ENCODE results near the gene HNRNPF. TPM values are rescaled to one million over a fixed set of nuclear protein-coding genes. Genes with fewer than 3 reads are reported as not detected.
A peak's percentile ranks its signal among the peaks of the same experiment; 100 is the strongest.

Gene HNRNPF
- total and polyA plus RNA-seq, 2 of the 8 experiments (the other 6 are each of a cell fraction or from before 2014, with no cell fraction given) = 209 to 389 TPM

- Histone ChIP-seq H3K23ac (ENCODE audit: insufficient read length) (no peak overlapping the region), H3K27ac (ENCODE audit: low read depth, low read length) (no peak overlapping the region), H3K9me3 (ENCODE audit: insufficient read depth in 2 of 2, low read depth in 1 of 2, low read length in 1 of 2) (no peaks in the 10 kb centered on the region), H2AFZ (ENCODE audit: low read length) (no peak overlapping the region), H3K14ac (ENCODE audit: insufficient read length) (no peak overlapping the region), H3K4me3 (ENCODE audit: extremely low read depth in 1 of 4, insufficient read depth in 2 of 4, low read depth in 3 of 4, low read length in 4 of 4) (peak overlapping the region in 1 of 4 experiments; percentile 4; a peak in 1 of 8 replicates), H4K8ac (ENCODE audit: extremely low read depth, insufficient read depth, low read length) (no peak overlapping the region), H2BK15ac (ENCODE audit: low read length) (no peak overlapping the region), H3K4ac (replicated peaks; ENCODE audit: insufficient read length, low read depth, low read length) (no peak overlapping the region), H3K79me2 (ENCODE audit: control insufficient read depth in 1 of 2, insufficient read depth in 2 of 2, low read length in 2 of 2) (peaks cover 59 to 92% of the 10 kb centered on the region in 2 experiments), H3K4me2 (ENCODE audit: insufficient read depth in 1 of 2, low read depth in 2 of 2, low read length in 2 of 2) (peak overlapping the region in 1 of 2 experiments; percentile 86; a peak in 2 of 4 replicates), H3K4me1 (replicated peaks in 1 of 4; ENCODE audit: control insufficient read depth in 3 of 4, insufficient read depth in 4 of 4, low read length in 3 of 4) (peaks cover 5 to 22% (median 16%) of the 10 kb centered on the region in 4 experiments), H4K5ac (ENCODE audit: insufficient read length, low read depth, low read length) (no peak overlapping the region), H3K56ac (replicated peaks; ENCODE audit: insufficient read length, low read depth, low read length) (no peak overlapping the region), H2AK5ac (ENCODE audit: low read depth, low read length) (no peak overlapping the region), H3K27me3 (replicated peaks in 1 of 4; ENCODE audit: control insufficient read depth in 3 of 4, extremely low read depth in 1 of 4, insufficient read depth in 3 of 4, low read length in 3 of 4) (no peaks in the 10 kb centered on the region), H2BK120ac (replicated peaks; ENCODE audit: low read depth, low read length) (no peak overlapping the region), H4K91ac (replicated peaks; ENCODE audit: insufficient read length, low read length) (peak overlapping the region; percentile 7), H3K9ac (replicated peaks in 1 of 4; ENCODE audit: extremely low read depth in 1 of 4, low read depth in 3 of 4, low read length in 3 of 4) (no peak overlapping the region), H4K20me1 (replicated peaks in 1 of 2; ENCODE audit: control insufficient read depth in 1 of 2, insufficient read depth in 2 of 2, low read length in 2 of 2) (peaks cover 17 to 26% of the 10 kb centered on the region in 2 experiments), H3K79me1 (ENCODE audit: low read depth, low read length) (no peaks in the 10 kb centered on the region; the same call in none of the 2 replicates), H2BK20ac (ENCODE audit: low read length) (no peak overlapping the region), H3K18ac (ENCODE audit: extremely low read depth, low read length) (no peak overlapping the region), H2BK5ac (ENCODE audit: low read depth, low read length) (peak overlapping the region; percentile 21; the same call in 1 of the 2 replicates), H3K23me2 (ENCODE audit: low read depth, low read length) (peaks cover 10% of the 10 kb centered on the region), H2BK12ac (ENCODE audit: low read depth, low read length) (peak overlapping the region; percentile 35; the same call in 1 of the 2 replicates), H3K36me3 (ENCODE audit: control insufficient read depth in 2 of 4, insufficient read depth in 4 of 4, low read length in 3 of 4) (peaks cover under 1 to 12% (median 5%) of the 10 kb centered on the region in 4 experiments; a peak in 4 of 8 replicates)
- WGBS, 2 experiments (ENCODE audit: extremely low coverage in 1 of 2, insufficient coverage in 1 of 2, insufficient read length in 1 of 2, insufficient replicate concordance in 2 of 2, low coverage in 1 of 2, low lambda C conversion rate in 2 of 2, missing lambda C conversion rate in 1 of 2) = 97% methylated on average over 5 of the region's 5 CpGs; no CpG with 5 or more reads in 1 of the 2 experiments
- no peak for FAIRE-seq
- ChIA-PET CTCF (ENCODE audit: partially characterized antibody) (interaction anchor here (1.8 to 1.9 kb wide), 2 partner anchors 21 to 107 kb away, joined by 4 to 5 read pairs; no protein-coding TSS in a partner anchor), POLR2A (ENCODE audit: partially characterized antibody) (interaction anchor here (1.0 to 10.5 kb wide), 11 partner anchors 7 to 58 kb away, joined by 3 to 112 read pairs (median 6); partner anchors contain the start of genes HNRNPF and ZNF487)
- TF ChIP-seq ATF3 (IDR thresholded peaks at IDR 0.05; ENCODE audit: insufficient read depth, low read depth, low read length) (no peak), POLR2AphosphoS5 (IDR thresholded peaks at IDR 0.05; ENCODE audit: low read depth, low read length) (0 out of 2 replicates have a peak, but pooled peaks have one; percentile 33), RNF2 (IDR thresholded peaks at IDR 0.05; ENCODE audit: borderline replicate concordance, low read depth, low read length, missing control alignments, poor library complexity, severe bottlenecking) (no peak), SP1 (IDR thresholded peaks at IDR 0.05; ENCODE audit: low read depth, low read length) (no peak)
- DNase-seq (ENCODE audit: low read depth in 1 of 2, low spot score in 2 of 2) = no peak
These were observed 9.4 kb downstream of the HNRNPF start for GRCh38 chr10:43399320-43400310.

Measured in H1 (cell line).